Measurements from ENCODE around the gene HOXC6. TPM values are rescaled to one million over a fixed set of nuclear protein-coding genes. Genes with fewer than 3 reads are reported as not detected.

Gene HOXC6
- total RNA-seq, 1 experiment from 2014 or later = 2.8 TPM

DNA sequence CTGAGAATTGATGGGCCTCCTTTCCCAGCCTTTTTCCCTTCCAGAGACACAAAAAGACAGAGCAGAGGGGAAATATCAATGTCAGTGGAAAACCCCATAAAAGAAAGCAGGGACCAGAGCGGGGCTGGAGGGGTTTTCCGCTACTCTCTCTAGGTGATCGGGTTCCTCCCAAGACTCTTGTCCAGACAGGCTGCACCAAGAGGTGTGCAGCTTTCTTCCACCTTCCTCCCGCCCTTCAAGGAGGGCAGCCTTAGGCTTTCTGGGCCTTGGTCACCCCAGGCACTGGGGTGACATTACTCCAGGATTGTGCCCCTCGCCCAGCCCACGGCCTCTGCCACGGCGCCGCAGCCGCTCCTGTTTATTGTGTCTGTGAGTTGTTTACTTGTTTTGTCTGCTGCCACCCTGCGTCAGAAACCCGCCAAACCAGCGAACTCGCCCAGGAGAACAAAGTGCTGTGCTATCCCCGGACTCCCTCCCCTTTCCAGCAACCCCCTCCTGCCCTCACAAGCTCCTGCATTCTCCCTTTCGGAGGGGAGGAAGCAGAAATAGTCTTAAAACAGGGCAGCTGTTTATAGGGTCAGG lies 6.7 kb upstream of the HOXC6 start:
- no TSS peak for BruUV-seq (replicated peaks)
- ChIA-PET POLR2A (ENCODE audit: unreplicated experiment) (no interaction called here), CTCF (no interaction called here)
- Histone ChIP-seq H3K4me3 (ENCODE audit: low read length) (no peak overlapping the region), H3F3A (ENCODE audit: low read length, unreplicated experiment) (no peaks in the 10 kb centered on the region), H3K79me2 (ENCODE audit: low read length) (peaks cover 84% of the 10 kb centered on the region), H3K4me2 (ENCODE audit: low read length) (no peak overlapping the region), H3K27ac (ENCODE audit: low read length) (no peak overlapping the region), H3K4me1 (ENCODE audit: insufficient read depth, low read length) (peaks cover 7% of the 10 kb centered on the region; the same call in 1 of the 2 replicates), H2AFZ (ENCODE audit: low read length) (no peak overlapping the region), H4K20me1 (ENCODE audit: low read length) (no peaks in the 10 kb centered on the region), H3K9me3 (ENCODE audit: low read length) (no peaks in the 10 kb centered on the region), H3K27me3 (ENCODE audit: low read length) (no peaks in the 10 kb centered on the region), H3K9me2 (replicated peaks; ENCODE audit: low read length) (no peaks in the 10 kb centered on the region), H3K9ac (ENCODE audit: low read length) (no peak overlapping the region), H3K36me3 (ENCODE audit: low read depth, low read length) (no peaks in the 10 kb centered on the region)
- TF ChIP-seq, protein P1, sequence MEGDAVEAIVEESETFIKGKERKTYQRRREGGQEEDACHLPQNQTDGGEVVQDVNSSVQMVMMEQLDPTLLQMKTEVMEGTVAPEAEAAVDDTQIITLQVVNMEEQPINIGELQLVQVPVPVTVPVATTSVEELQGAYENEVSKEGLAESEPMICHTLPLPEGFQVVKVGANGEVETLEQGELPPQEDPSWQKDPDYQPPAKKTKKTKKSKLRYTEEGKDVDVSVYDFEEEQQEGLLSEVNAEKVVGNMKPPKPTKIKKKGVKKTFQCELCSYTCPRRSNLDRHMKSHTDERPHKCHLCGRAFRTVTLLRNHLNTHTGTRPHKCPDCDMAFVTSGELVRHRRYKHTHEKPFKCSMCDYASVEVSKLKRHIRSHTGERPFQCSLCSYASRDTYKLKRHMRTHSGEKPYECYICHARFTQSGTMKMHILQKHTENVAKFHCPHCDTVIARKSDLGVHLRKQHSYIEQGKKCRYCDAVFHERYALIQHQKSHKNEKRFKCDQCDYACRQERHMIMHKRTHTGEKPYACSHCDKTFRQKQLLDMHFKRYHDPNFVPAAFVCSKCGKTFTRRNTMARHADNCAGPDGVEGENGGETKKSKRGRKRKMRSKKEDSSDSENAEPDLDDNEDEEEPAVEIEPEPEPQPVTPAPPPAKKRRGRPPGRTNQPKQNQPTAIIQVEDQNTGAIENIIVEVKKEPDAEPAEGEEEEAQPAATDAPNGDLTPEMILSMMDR (conservative IDR thresholded peaks at IDR 0.05; ENCODE audit: low read depth, low read length) = peak; percentile 25; the same call in 1 of the 2 replicates
- no peak for TF ChIP-seq EZH2phosphoT487 (IDR thresholded peaks at IDR 0.05; ENCODE audit: borderline replicate concordance, low read length)
- DNase-seq (no peak), ATAC-seq (no peak)
- intact Hi-C loops (cut with micrococcal nuclease) = no loop called here

DNA sequence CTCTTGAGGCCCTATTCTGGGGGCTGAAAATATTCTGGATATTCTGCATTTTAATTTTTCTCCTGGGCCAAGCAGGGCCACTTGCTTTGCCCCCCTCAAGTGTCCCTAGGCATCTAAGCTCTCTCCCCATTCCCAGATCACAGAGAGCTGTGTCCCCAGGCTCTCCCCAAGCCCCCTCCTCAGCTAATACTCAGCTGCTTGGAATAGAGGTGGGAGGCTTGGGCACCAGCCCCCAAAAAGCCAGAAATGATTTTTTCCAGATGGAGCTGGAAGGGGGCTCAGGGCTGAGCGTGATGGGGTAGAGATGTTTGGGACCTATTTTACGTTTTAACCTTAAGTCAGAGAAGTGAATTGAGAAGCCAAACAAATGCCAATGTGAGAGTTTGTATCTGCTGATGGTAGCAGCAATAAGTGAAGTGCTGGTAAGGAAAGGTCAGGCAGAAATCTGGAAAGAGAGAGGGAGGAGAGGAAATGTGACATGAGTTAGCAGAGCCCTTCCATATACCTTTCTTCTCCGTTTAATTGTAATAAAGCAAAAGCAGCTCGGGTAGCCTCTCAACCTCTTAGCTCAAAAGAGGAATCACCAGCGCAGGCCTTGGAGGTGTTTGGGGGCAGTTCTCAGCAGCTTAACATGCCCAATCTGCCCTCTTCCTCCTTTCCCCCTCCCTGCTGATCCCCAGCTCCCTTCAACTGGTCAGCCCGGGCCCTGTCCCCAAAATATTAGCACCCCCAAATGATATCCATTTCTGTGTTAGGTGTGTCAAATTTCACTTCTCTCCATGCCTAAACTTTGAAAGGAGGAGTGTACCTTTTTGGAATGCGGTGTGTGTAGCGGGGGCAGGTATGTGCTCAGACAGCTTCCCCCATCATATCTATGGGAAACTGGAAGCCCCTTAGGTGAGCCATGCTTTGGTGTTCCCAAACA lies 5.0 kb upstream of the HOXC6 start:
- intact Hi-C loops (cut with micrococcal nuclease) = no loop called here
- Histone ChIP-seq H4K20me1 (ENCODE audit: low read length) (no peaks in the 10 kb centered on the region), H3K27me3 (ENCODE audit: low read length) (no peaks in the 10 kb centered on the region), H3K9ac (ENCODE audit: low read length) (no peak overlapping the region), H3K36me3 (ENCODE audit: low read depth, low read length) (no peaks in the 10 kb centered on the region), H3K4me2 (ENCODE audit: low read length) (no peak overlapping the region), H3K9me3 (ENCODE audit: low read length) (no peaks in the 10 kb centered on the region), H3K4me1 (ENCODE audit: insufficient read depth, low read length) (peaks cover 9% of the 10 kb centered on the region; the same call in 1 of the 2 replicates), H3K27ac (ENCODE audit: low read length) (no peak overlapping the region), H3F3A (ENCODE audit: low read length, unreplicated experiment) (no peaks in the 10 kb centered on the region), H3K4me3 (ENCODE audit: low read length) (no peak overlapping the region), H2AFZ (ENCODE audit: low read length) (no peak overlapping the region), H3K79me2 (ENCODE audit: low read length) (peaks cover 80% of the 10 kb centered on the region), H3K9me2 (replicated peaks; ENCODE audit: low read length) (no peaks in the 10 kb centered on the region)
- ChIA-PET CTCF (no interaction called here), POLR2A (ENCODE audit: unreplicated experiment) (no interaction called here)
- BruUV-seq (replicated peaks) = no TSS peak
- ATAC-seq (no peak), DNase-seq (no peak)
- TF ChIP-seq EZH2 (IDR thresholded peaks at IDR 0.05; ENCODE audit: low read length, unreplicated experiment) (no peak), EZH2phosphoT487 (IDR thresholded peaks at IDR 0.05; ENCODE audit: borderline replicate concordance, low read length) (no peak)
- TF ChIP-seq, protein P1 (conservative IDR thresholded peaks at IDR 0.05; ENCODE audit: low read depth, low read length) = no peak

DNA sequence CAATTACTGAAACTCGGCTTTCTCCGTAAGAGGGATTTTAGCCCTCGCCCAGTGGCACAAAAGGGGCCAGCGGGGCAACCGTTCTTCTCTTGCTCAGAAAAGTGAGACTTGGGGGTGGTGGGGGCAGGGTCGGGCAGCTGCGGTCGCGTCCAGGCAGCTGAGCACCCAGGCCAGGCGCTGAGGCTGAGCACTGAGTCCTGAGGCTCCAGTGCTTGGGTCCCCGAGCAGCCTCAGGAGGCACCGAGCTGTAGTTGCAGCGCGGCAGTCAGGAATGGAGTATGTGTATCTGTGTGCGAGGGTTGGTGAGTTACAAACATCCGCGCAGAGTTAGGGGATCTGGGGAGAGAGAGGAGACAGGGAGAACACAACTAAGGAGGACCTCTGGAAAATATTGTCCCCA lies 4.1 kb upstream of the HOXC6 start:
- H3K36me3 ChIP-seq (ENCODE audit: low read depth, low read length) = no peaks in the 10 kb centered on the region
- no peak overlapping the region for H3K4me2 ChIP-seq (ENCODE audit: low read length)
- ChIA-PET POLR2A (ENCODE audit: unreplicated experiment) (no interaction called here), CTCF (interaction anchor here (0.5 kb wide), 1 partner anchor 15 kb away, joined by 7 read pairs; the partner anchor contains the start of gene HOXC8)
- no peak for ATAC-seq
- no peak overlapping the region for H3K9ac ChIP-seq (ENCODE audit: low read length)
- H3K79me2 ChIP-seq (ENCODE audit: low read length) = peaks cover 81% of the 10 kb centered on the region
- no TSS peak for BruUV-seq (replicated peaks)
- H3K27me3 ChIP-seq (ENCODE audit: low read length) = no peaks in the 10 kb centered on the region
- TF ChIP-seq EZH2 (IDR thresholded peaks at IDR 0.05; ENCODE audit: low read length, unreplicated experiment) (no peak), EZH2phosphoT487 (IDR thresholded peaks at IDR 0.05; ENCODE audit: borderline replicate concordance, low read length) (no peak)
- TF ChIP-seq, protein P1 (conservative IDR thresholded peaks at IDR 0.05; ENCODE audit: low read depth, low read length) = no peak
- no peaks in the 10 kb centered on the region for H3F3A ChIP-seq (ENCODE audit: low read length, unreplicated experiment)
- peaks cover 10% of the 10 kb centered on the region for H3K4me1 ChIP-seq (ENCODE audit: insufficient read depth, low read length)
- no peak overlapping the region for H3K4me3 ChIP-seq (ENCODE audit: low read length)
- no peaks in the 10 kb centered on the region for H3K9me2 ChIP-seq (replicated peaks; ENCODE audit: low read length)
- no peak overlapping the region for H3K27ac ChIP-seq (ENCODE audit: low read length)
- no peaks in the 10 kb centered on the region for H4K20me1 ChIP-seq (ENCODE audit: low read length)
- H3K9me3 ChIP-seq (ENCODE audit: low read length) = no peaks in the 10 kb centered on the region
- intact Hi-C loops (cut with micrococcal nuclease) = no loop called here
- DNase-seq = no peak
- H2AFZ ChIP-seq (ENCODE audit: low read length) = no peak overlapping the region

Data from PC-3 (cell line).